ENCODE results near the gene SLC18B1. TPM values are rescaled to one million over a fixed set of nuclear protein-coding genes. Genes with fewer than 3 reads are reported as not detected.

Gene SLC18B1
- total RNA-seq = 24.2 to 26.2 TPM (median 25.3 TPM) in 3 replicates

- Mint-ChIP-seq H3K27ac (peak within 1 kb of the TSS; percentile 79), H3K9me3 (peaks cover 7% of the 10 kb centered on the region), H3K4me3 (no peak within 1 kb of the TSS), H3K36me3 (peaks cover 10% of the 10 kb centered on the region), H3K4me1 (peaks cover 14% of the 10 kb centered on the region), H3K27me3 (ENCODE audit: low read depth) (no peaks in the 10 kb centered on the region)
- TF ChIP-seq CTCF (IDR thresholded peaks at IDR 0.05; ENCODE audit: unreplicated experiment) = no peak
- peak; percentile 32 to 62 for DNase-seq (ENCODE audit: low spot score in 2 of 2, unreplicated experiment in 2 of 2)
Observed at GRCh38 chr6:132797951-132798868, at the start of gene SLC18B1. TSS of gene SLC18B1 (minus strand) at chr6:132798637. CDS start at chr6:132798456, 181 bp downstream.

- Mint-ChIP-seq H3K4me3 (no peak overlapping the region), H3K36me3 (peaks cover 3% of the 10 kb centered on the region)
- TF ChIP-seq CTCF (IDR thresholded peaks at IDR 0.05; ENCODE audit: unreplicated experiment) = no peak
Observed at GRCh38 chr6:132843316-132844035, 45.0 kb upstream of the SLC18B1 start.

GRCh38 chr6:132841966-132842365, 43.5 kb upstream of the SLC18B1 start:
- TF ChIP-seq CTCF (IDR thresholded peaks at IDR 0.05; ENCODE audit: unreplicated experiment) = no peak
- no peaks in the 10 kb centered on the region for H3K36me3 Mint-ChIP-seq
- H3K4me3 Mint-ChIP-seq = no peak overlapping the region
- no peak overlapping the region for H3K27ac Mint-ChIP-seq
- DNase-seq (ENCODE audit: low spot score in 2 of 2, unreplicated experiment in 2 of 2) = no peak
- no peaks in the 10 kb centered on the region for H3K27me3 Mint-ChIP-seq (ENCODE audit: low read depth)
- H3K9me3 Mint-ChIP-seq = peaks cover under 1% of the 10 kb centered on the region
- peaks cover 27% of the 10 kb centered on the region for H3K4me1 Mint-ChIP-seq

More at GRCh38 chr6:132843316-132844035, 45.0 kb upstream of the SLC18B1 start:
- no peak for DNase-seq (ENCODE audit: low spot score in 2 of 2, unreplicated experiment in 2 of 2)
- Mint-ChIP-seq H3K4me1 (peaks cover 27% of the 10 kb centered on the region), H3K27ac (peak overlapping the region; percentile 71), H3K9me3 (peaks cover 4% of the 10 kb centered on the region), H3K27me3 (ENCODE audit: low read depth) (no peaks in the 10 kb centered on the region)

- peaks cover 5% of the 10 kb centered on the region for H3K4me1 Mint-ChIP-seq
- no peaks in the 10 kb centered on the region for H3K27me3 Mint-ChIP-seq (ENCODE audit: low read depth)
- no peak for TF ChIP-seq CTCF (IDR thresholded peaks at IDR 0.05; ENCODE audit: unreplicated experiment)
- H3K4me3 Mint-ChIP-seq = no peak overlapping the region
- no peak for DNase-seq (ENCODE audit: low spot score in 2 of 2, unreplicated experiment in 2 of 2)
- no peak overlapping the region for H3K27ac Mint-ChIP-seq
- H3K36me3 Mint-ChIP-seq = no peaks in the 10 kb centered on the region
- no peaks in the 10 kb centered on the region for H3K9me3 Mint-ChIP-seq
Observed at GRCh38 chr6:132832891-132833290, 34.5 kb upstream of the SLC18B1 start.

GRCh38 chr6:132830334-132830751, 31.9 kb upstream of the SLC18B1 start:
- Mint-ChIP-seq H3K4me1 (peaks cover 5% of the 10 kb centered on the region), H3K9me3 (no peaks in the 10 kb centered on the region), H3K4me3 (no peak overlapping the region), H3K27ac (no peak overlapping the region), H3K36me3 (no peaks in the 10 kb centered on the region), H3K27me3 (ENCODE audit: low read depth) (no peaks in the 10 kb centered on the region)
- no peak for DNase-seq (ENCODE audit: low spot score in 2 of 2, unreplicated experiment in 2 of 2)
- TF ChIP-seq CTCF (IDR thresholded peaks at IDR 0.05; ENCODE audit: unreplicated experiment) = peak; percentile 36

Data from mesothelial cell of epicardium (in vitro differentiated cells).